HG02798 (cell line): Measurements from ENCODE around the gene DIP2C.
"Not testable (repeated sequence)": the region's sequence is repeated elsewhere in the genome, so short reads cannot be mapped to it uniquely, and the experiment has no call there.

Experiments
- ATAC-seq: cut with Tn5 transposase; IDR thresholded peaks from one replicate; pipeline ENCODE4 v1.9.1; 2021; ENCODE audit warnings: mild to moderate bottlenecking; ENCODE audit not compliant: unreplicated experiment, poor library complexity

Gene DIP2C

GRCh38 chr10:490256-490655 is 199.2 kb downstream of the DIP2C start:
- ATAC-seq: no peak

- ATAC-seq: no peak
Measured at GRCh38 chr10:489330-489729, 200.1 kb downstream of the DIP2C start.

GRCh38 chr10:488933-489215 is 200.6 kb downstream of the DIP2C start:
- ATAC-seq: no peak

- no peak for ATAC-seq
Measured at GRCh38 chr10:488081-488932, 201.2 kb downstream of the DIP2C start.

- ATAC-seq: no peak
Measured at GRCh38 chr10:486666-487322, 202.7 kb downstream of the DIP2C start.

GRCh38 chr10:486206-486605 is 203.3 kb downstream of the DIP2C start:
- ATAC-seq: no peak

GRCh38 chr10:485776-486175 is 203.7 kb downstream of the DIP2C start:
- no peak for ATAC-seq

- ATAC-seq: peak; percentile 65
Measured at GRCh38 chr10:484925-485661, 204.4 kb downstream of the DIP2C start.

GRCh38 chr10:484441-484924 is 205.0 kb downstream of the DIP2C start:
- ATAC-seq: peak; percentile 59

GRCh38 chr10:483261-483660 is 206.2 kb downstream of the DIP2C start:
- ATAC-seq: no peak

- ATAC-seq: no peak
Measured at GRCh38 chr10:482848-483247, 206.6 kb downstream of the DIP2C start.

GRCh38 chr10:482051-482501 is 207.4 kb downstream of the DIP2C start:
- no peak for ATAC-seq

GRCh38 chr10:481628-482027 is 207.8 kb downstream of the DIP2C start:
- no peak for ATAC-seq

GRCh38 chr10:480928-481552 is 208.4 kb downstream of the DIP2C start:
- ATAC-seq: no peak

- no peak for ATAC-seq
Measured at GRCh38 chr10:480498-480927, 209.0 kb downstream of the DIP2C start.

- ATAC-seq: not testable (repeated sequence)
Measured at GRCh38 chr10:479706-480497, 209.6 kb downstream of the DIP2C start.

- ATAC-seq: no peak
Measured at GRCh38 chr10:478471-479245, 210.8 kb downstream of the DIP2C start.

GRCh38 chr10:477620-478019 is 211.8 kb downstream of the DIP2C start:
- ATAC-seq: no peak

GRCh38 chr10:476455-476780 is 213.1 kb downstream of the DIP2C start:
- ATAC-seq: no peak
